Esophagus squamous epithelium (tissue), 5 donors: Measurements from ENCODE around the gene ENTPD3. TPM values are rescaled to one million over a fixed set of nuclear protein-coding genes. Genes with fewer than 3 reads are reported as not detected.

ENCODE experiments used
- DNase-seq: peaks from one replicate; lab custom pipeline; 2025; lab: John Stamatoyannopoulos, UW
- H3K27ac ChIP-seq, 4 donors: fragments of 200-600 bp; sonication (generic); one replicate each; pipeline ENCODE4 v1.5.1; 2016 to 2019; ENCODE audit warnings: mild to moderate bottlenecking in 1 of 4
- H3K27me3 ChIP-seq, 4 donors: fragments of 200-600 bp; sonication (generic); 1 replicate in 3 of 4; 2 replicates in 1 of 4; pipeline versions ENCODE4 v1.5.1 to v1.6.0; 2017 to 2021; ENCODE audit warnings: antibody characterized with exemption in 1 of 4
- H3K36me3 ChIP-seq, 3 donors: fragments of 200-600 bp; sonication (generic); one replicate each; pipeline ENCODE4 v1.5.1; 2016 to 2019
- H3K4me1 ChIP-seq, 3 donors: fragments of 200-600 bp; sonication (generic); one replicate each; pipeline ENCODE4 v1.5.1; 2017 to 2019
- H3K4me3 ChIP-seq, 4 donors: fragments of 200-600 bp; sonication (generic); 1 replicate in 3 of 4; 2 replicates in 1 of 4; pipeline ENCODE4 v1.5.1; 2016 to 2019; ENCODE audit warnings: mild to moderate bottlenecking in 2 of 4, moderate library complexity in 1 of 4
- H3K9me3 ChIP-seq, 3 donors: fragments of 200-600 bp; sonication (generic); one replicate each; pipeline ENCODE4 v1.5.1; 2016 to 2019
- CTCF ChIP-seq, 6 experiments: fragments of 450-650 bp in 4 of 6; fragments of 200-600 bp in 2 of 6; sonication (generic) in 2 of 6; IDR thresholded peaks; one replicate each; pipeline ENCODE4 v1.5.1; 2016 to 2019; ENCODE audit warnings: antibody characterized with exemption in 6 of 6, mild to moderate bottlenecking in 4 of 6, moderate library complexity in 4 of 6
- POLR2A ChIP-seq, 4 donors: fragments of 450-650 bp; IDR thresholded peaks; one replicate each; pipeline ENCODE4 v1.6.1; 2017; ENCODE audit warnings: antibody characterized with exemption in 4 of 4, mild to moderate bottlenecking in 4 of 4, moderate library complexity in 3 of 4
- WGBS, 2 donors: methylation state at CpG; one replicate each; pipeline ENCODE4 v1.1.5; 2018; 5-methylcytosine and 5-hydroxymethylcytosine counted together
- intact Hi-C: fragments of 100-400 bp; cut with DNase I; formaldehyde crosslinking; loops from one replicate; pipeline ENCODE4 v1.15.0; 2022
- total RNA-seq, 4 donors: library from RNA; depleted of rRNA; stranded (reverse); fragments of >200 nt; gene quantifications; one replicate each; pipeline ENCODE4 v1.1.0, GENCODE V29; 2016
- donor health status: DM: yes; HTN: yes; CAD: no.

Gene ENTPD3, protein sequence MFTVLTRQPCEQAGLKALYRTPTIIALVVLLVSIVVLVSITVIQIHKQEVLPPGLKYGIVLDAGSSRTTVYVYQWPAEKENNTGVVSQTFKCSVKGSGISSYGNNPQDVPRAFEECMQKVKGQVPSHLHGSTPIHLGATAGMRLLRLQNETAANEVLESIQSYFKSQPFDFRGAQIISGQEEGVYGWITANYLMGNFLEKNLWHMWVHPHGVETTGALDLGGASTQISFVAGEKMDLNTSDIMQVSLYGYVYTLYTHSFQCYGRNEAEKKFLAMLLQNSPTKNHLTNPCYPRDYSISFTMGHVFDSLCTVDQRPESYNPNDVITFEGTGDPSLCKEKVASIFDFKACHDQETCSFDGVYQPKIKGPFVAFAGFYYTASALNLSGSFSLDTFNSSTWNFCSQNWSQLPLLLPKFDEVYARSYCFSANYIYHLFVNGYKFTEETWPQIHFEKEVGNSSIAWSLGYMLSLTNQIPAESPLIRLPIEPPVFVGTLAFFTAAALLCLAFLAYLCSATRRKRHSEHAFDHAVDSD
- total RNA-seq: 10 to 100 TPM in 1 of 4 donors, 1 to 10 TPM in 3; 9.1 to 11.6 (median 9.7) TPM

GRCh38 chr3:40387001-40387894 is at the start of gene ENTPD3:
Gene ENTPD3 (plus strand): TSS chr3:40387184. CDS start chr3:40388058, 874 bp downstream.
- H3K27me3 ChIP-seq: peaks cover 0 to 19% (median 0%) of the 10 kb centered on the region in 4 donors
- H3K9me3 ChIP-seq: no peaks in the 10 kb centered on the region
- H3K27ac ChIP-seq: peak within 1 kb of the TSS; percentile 6 to 80 (median 64)
- 7 to 21% methylated on average over 7 to 22 of the region's 49 CpGs for WGBS, 2 donors
- TF ChIP-seq CTCF (IDR thresholded peaks at IDR 0.05): peak in 2 of 6 experiments; percentile 29 to 37
- TF ChIP-seq POLR2A (IDR thresholded peaks at IDR 0.05): peak in 2 of 4 donors; percentile 25 to 55
- H3K36me3 ChIP-seq: peaks cover 0 to 15% (median 0%) of the 10 kb centered on the region in 3 donors
- intact Hi-C loops: no loop called here
- H3K4me1 ChIP-seq: peaks cover 3 to 26% (median 6%) of the 10 kb centered on the region in 3 donors
- DNase-seq: no peak
- peak within 1 kb of the TSS; percentile 46 to 70 (median 60) for H3K4me3 ChIP-seq

DNA sequence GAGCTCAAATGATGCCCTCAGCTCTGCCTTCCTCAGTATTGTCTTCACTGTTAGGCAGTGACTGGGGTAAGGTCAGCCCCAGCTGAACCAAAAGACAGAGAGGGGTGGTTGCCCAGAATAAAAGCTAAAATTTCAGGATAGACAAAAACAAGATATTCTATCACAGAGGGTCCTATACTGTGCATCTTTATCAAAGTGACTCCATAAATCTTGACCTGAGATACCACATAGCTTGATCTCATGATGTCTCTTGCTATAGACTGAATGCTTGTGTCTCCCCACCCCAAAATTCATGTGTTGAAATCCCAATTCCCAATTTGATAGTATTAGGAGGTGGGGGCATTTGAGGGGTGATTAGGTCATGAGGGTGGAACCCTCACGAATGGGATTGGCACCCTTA is 47.1 kb upstream of the ENTPD3 start:
- Histone ChIP-seq H3K36me3 (no peaks in the 10 kb centered on the region), H3K4me3 (no peak overlapping the region), H3K27ac (no peak overlapping the region), H3K27me3 (no peaks in the 10 kb centered on the region), H3K4me1 (no peaks in the 10 kb centered on the region), H3K9me3 (no peaks in the 10 kb centered on the region)
- WGBS, 2 donors: 50 to 67% methylated on average over 1 of the region's 1 CpG
- DNase-seq: no peak
- intact Hi-C loops: loop anchor here (10.0 kb wide), 1 partner anchor 1545 kb away; no protein-coding TSS in a partner anchor
- TF ChIP-seq POLR2A (IDR thresholded peaks at IDR 0.05) (no peak), CTCF (IDR thresholded peaks at IDR 0.05) (no peak)

DNA sequence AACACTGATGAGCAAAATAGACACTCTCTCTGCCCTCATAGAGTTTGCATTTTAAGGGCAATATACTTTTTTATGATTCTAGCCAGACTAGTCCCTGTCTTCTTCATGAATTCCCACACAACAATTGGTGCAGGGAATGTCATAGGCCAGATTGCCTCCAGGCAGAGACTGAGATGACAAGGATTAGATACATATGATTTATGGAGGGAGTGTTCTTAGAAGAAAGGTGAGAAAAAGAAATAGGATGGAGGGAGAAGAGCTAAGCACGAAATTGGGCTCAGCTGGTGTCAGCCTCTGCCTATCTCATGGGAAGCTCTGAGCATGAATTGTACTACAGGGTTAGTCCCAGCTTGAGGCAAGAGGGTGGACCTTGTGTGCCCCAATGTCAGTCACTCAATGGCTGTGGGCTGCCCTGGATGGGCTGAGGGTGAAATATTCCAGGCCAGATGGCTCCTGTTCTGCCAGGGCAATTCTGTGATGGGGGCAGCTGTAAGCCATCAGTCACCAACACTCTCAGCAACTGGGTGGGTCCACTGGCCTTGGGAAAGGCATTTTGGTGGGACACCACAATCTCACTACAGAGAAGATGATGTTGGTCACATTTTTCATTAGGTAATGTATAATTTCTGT is 46.3 kb upstream of the ENTPD3 start:
- H3K27me3 ChIP-seq: no peaks in the 10 kb centered on the region
- intact Hi-C loops: no loop called here
- no peaks in the 10 kb centered on the region for H3K9me3 ChIP-seq
- no peaks in the 10 kb centered on the region for H3K36me3 ChIP-seq
- H3K4me1 ChIP-seq: no peaks in the 10 kb centered on the region
- DNase-seq: no peak
- no peak overlapping the region for H3K4me3 ChIP-seq
- 39 to 50% methylated on average over 1 of the region's 1 CpG for WGBS, 2 donors
- no peak for TF ChIP-seq POLR2A (IDR thresholded peaks at IDR 0.05)
- no peak for TF ChIP-seq CTCF (IDR thresholded peaks at IDR 0.05)
- H3K27ac ChIP-seq: no peak overlapping the region

- TF ChIP-seq CTCF (IDR thresholded peaks at IDR 0.05) (no peak), POLR2A (IDR thresholded peaks at IDR 0.05) (no peak)
- Histone ChIP-seq H3K27ac (no peak overlapping the region), H3K4me1 (no peaks in the 10 kb centered on the region), H3K9me3 (no peaks in the 10 kb centered on the region), H3K36me3 (no peaks in the 10 kb centered on the region), H3K4me3 (no peak overlapping the region), H3K27me3 (no peaks in the 10 kb centered on the region)
- intact Hi-C loops: no loop called here
- DNase-seq: no peak
Measured at GRCh38 chr3:40341671-40342070, 45.3 kb upstream of the ENTPD3 start.
